NCI-H524 (cell line): ENCODE results near the gene POPDC2.
A peak's percentile ranks its signal among the peaks of the same experiment; 100 is the strongest.
"Not testable (repeated sequence)": the region's sequence is repeated elsewhere in the genome, so short reads cannot be mapped to it uniquely, and the experiment has no call there.

Source experiments
- DNase-seq, 2 experiments: peaks; one replicate each; lab custom pipeline; 2025; lab: John Stamatoyannopoulos, UW

POPDC2 gene

GRCh38 chr3:119613201-119613600 lies 47.2 kb downstream of the POPDC2 start:
- no peak for DNase-seq

- no peak for DNase-seq
These were observed 48.7 kb downstream of the POPDC2 start for GRCh38 chr3:119611664-119612063.

- DNase-seq = no peak
These were observed 51.1 kb downstream of the POPDC2 start for GRCh38 chr3:119609301-119609700.

GRCh38 chr3:119608405-119609000 lies 51.9 kb downstream of the POPDC2 start:
- no peak for DNase-seq

GRCh38 chr3:119604878-119605277 lies 55.5 kb downstream of the POPDC2 start:
- DNase-seq = no peak

GRCh38 chr3:119602676-119603075 lies 57.7 kb downstream of the POPDC2 start:
- no peak for DNase-seq

- no peak for DNase-seq
These were observed 59.2 kb downstream of the POPDC2 start for GRCh38 chr3:119601154-119601553.

- peak in 1 of 2 experiments; percentile 53 for DNase-seq
These were observed 59.7 kb downstream of the POPDC2 start for GRCh38 chr3:119600732-119601131.

GRCh38 chr3:119599558-119600174 lies 60.7 kb downstream of the POPDC2 start:
- DNase-seq = no peak

- no peak for DNase-seq
These were observed 61.8 kb downstream of the POPDC2 start for GRCh38 chr3:119598410-119599098.

- DNase-seq = no peak
These were observed 62.7 kb downstream of the POPDC2 start, which contains the start of gene PLA1A for GRCh38 chr3:119597548-119598288. PLA1A (plus strand) TSS chr3:119597885; CDS start chr3:119597914, 29 bp downstream.

- DNase-seq = no peak
These were observed 64.0 kb downstream of the POPDC2 start for GRCh38 chr3:119596398-119596797.

- no peak for DNase-seq
These were observed 64.6 kb downstream of the POPDC2 start for GRCh38 chr3:119595639-119596334.

GRCh38 chr3:119594929-119595328 lies 65.5 kb downstream of the POPDC2 start:
- DNase-seq = not testable (repeated sequence)

GRCh38 chr3:119594066-119594465 lies 66.3 kb downstream of the POPDC2 start:
- no peak for DNase-seq

- no peak for DNase-seq
These were observed 67.5 kb downstream of the POPDC2 start for GRCh38 chr3:119592861-119593260.
